H9 (cell line): ENCODE data around the gene RPL38. TPM values are rescaled to one million over a fixed set of nuclear protein-coding genes. Genes with fewer than 3 reads are reported as not detected.

Experiments used
- DNase-seq: peaks from one replicate; pipeline ENCODE4 v3.0.0-alpha.2; 2017
- H2AFZ ChIP-seq: one replicate; pipeline ENCODE4 v1.6.1; 2013; ENCODE audit warnings: mild to moderate bottlenecking, low read length, control low read depth, moderate library complexity
- H2AK5ac ChIP-seq: 2 replicates; pipeline ENCODE4 v1.6.1; 2013; ENCODE audit warnings: low read length, control low read depth, mixed read lengths; ENCODE audit not compliant: insufficient read length
- H2BK120ac ChIP-seq: one replicate; pipeline ENCODE4 v1.6.1; 2013; ENCODE audit warnings: low read depth, mild to moderate bottlenecking, low read length, control low read depth, inconsistent platforms; ENCODE audit not compliant: poor library complexity, severe bottlenecking
- H2BK12ac ChIP-seq: 2 replicates; pipeline ENCODE4 v1.6.1; 2013; ENCODE audit warnings: low read length, control low read depth, mixed read lengths, low read depth; ENCODE audit not compliant: insufficient read length
- H2BK15ac ChIP-seq: 2 replicates; pipeline ENCODE4 v1.6.1; 2013; ENCODE audit warnings: low read depth, low read length, control low read depth
- H2BK20ac ChIP-seq: one replicate; pipeline ENCODE4 v1.6.1; 2013; ENCODE audit warnings: low read depth, mild to moderate bottlenecking, low read length, control low read depth, inconsistent platforms; ENCODE audit not compliant: poor library complexity, severe bottlenecking
- H2BK5ac ChIP-seq: 2 replicates; pipeline ENCODE4 v1.6.1; 2013; ENCODE audit warnings: low read length, control low read depth, mixed read lengths; ENCODE audit not compliant: insufficient read length
- H3K14ac ChIP-seq: 2 replicates; pipeline ENCODE4 v1.6.1; 2013; ENCODE audit warnings: low read length, control low read depth; ENCODE audit not compliant: insufficient read depth
- H3K18ac ChIP-seq: 2 replicates; pipeline ENCODE4 v1.6.1; 2013; ENCODE audit warnings: low read depth, mild to moderate bottlenecking, mixed read lengths, low read length, control low read depth; ENCODE audit not compliant: insufficient read length
- H3K23ac ChIP-seq: 2 replicates; pipeline ENCODE4 v1.6.1; 2013; ENCODE audit warnings: low read length, control low read depth, mixed read lengths, low read depth; ENCODE audit not compliant: insufficient read length
- H3K23me2 ChIP-seq: 2 replicates; pipeline ENCODE4 v1.6.1; 2013; ENCODE audit warnings: low read depth, mild to moderate bottlenecking, mixed read lengths, low read length, control low read depth; ENCODE audit not compliant: insufficient read length, poor library complexity, severe bottlenecking
- H3K27ac ChIP-seq: 2 replicates; pipeline ENCODE4 v1.5.1; 2013; ENCODE audit warnings: low read length, control low read depth, mixed read lengths, low read depth; ENCODE audit not compliant: insufficient read length
- H3K27me3 ChIP-seq: 2 replicates; pipeline ENCODE4 v1.6.1; 2013; ENCODE audit warnings: low read length, control low read depth, inconsistent platforms; ENCODE audit not compliant: insufficient read depth
- H3K4ac ChIP-seq: 2 replicates; pipeline ENCODE4 v1.6.1; 2013; ENCODE audit warnings: low read depth, mild to moderate bottlenecking, control low read depth, inconsistent platforms, low read length, moderate library complexity
- H3K4me1 ChIP-seq: 2 replicates; pipeline ENCODE4 v1.6.1; 2013; ENCODE audit warnings: low read length, control low read depth, inconsistent platforms; ENCODE audit not compliant: insufficient read depth
- H3K4me2 ChIP-seq: 2 replicates; pipeline ENCODE4 v1.6.1; 2013; ENCODE audit warnings: low read length, control low read depth, mixed read lengths; ENCODE audit not compliant: insufficient read length, insufficient read depth
- H3K56ac ChIP-seq: 2 replicates; pipeline ENCODE4 v1.6.1; 2013; ENCODE audit warnings: low read depth, mild to moderate bottlenecking, mixed read lengths, low read length, control low read depth; ENCODE audit not compliant: insufficient read length
- H3K79me1 ChIP-seq: 2 replicates; pipeline ENCODE4 v1.6.1; 2013; ENCODE audit warnings: low read depth, mild to moderate bottlenecking, moderate library complexity, low read length, control low read depth, inconsistent platforms; ENCODE audit not compliant: insufficient read depth, poor library complexity, severe bottlenecking
- H3K79me2 ChIP-seq: 2 replicates; pipeline ENCODE4 v1.6.1; 2013; ENCODE audit warnings: low read length, control low read depth, inconsistent platforms; ENCODE audit not compliant: insufficient read depth
- H3K9ac ChIP-seq: 2 replicates; pipeline ENCODE4 v1.6.1; 2013; ENCODE audit warnings: low read length, control low read depth, mixed read lengths; ENCODE audit not compliant: insufficient read length; ENCODE audit errors: extremely low read depth
- H3K9me3 ChIP-seq: one replicate; pipeline ENCODE4 v1.6.1; 2013; ENCODE audit warnings: low read depth, low read length, inconsistent platforms; ENCODE audit not compliant: control insufficient read depth
- H3T11ph ChIP-seq: one replicate; pipeline ENCODE4 v1.6.1; 2013; ENCODE audit warnings: mild to moderate bottlenecking, low read length, control low read depth, inconsistent platforms
- H4K20me1 ChIP-seq: one replicate; pipeline ENCODE4 v1.6.1; 2013; ENCODE audit not compliant: control insufficient read depth, insufficient read length, insufficient read depth
- H4K5ac ChIP-seq: 2 replicates; pipeline ENCODE4 v1.6.1; 2013; ENCODE audit warnings: low read depth, mild to moderate bottlenecking, mixed read lengths, low read length, control low read depth; ENCODE audit not compliant: insufficient read length
- H4K8ac ChIP-seq: replicated peaks from 2 replicates; pipeline ENCODE4 v1.6.1; 2013; ENCODE audit warnings: low read length, control low read depth, mixed read lengths, low read depth; ENCODE audit not compliant: insufficient read length
- H4K91ac ChIP-seq: 2 replicates; pipeline ENCODE4 v1.6.1; 2013; ENCODE audit warnings: low read depth, mild to moderate bottlenecking, moderate library complexity, mixed read lengths, low read length, control low read depth; ENCODE audit not compliant: insufficient read length
- H3K27ac Mint-ChIP-seq, 3 experiments: 2 replicates in 2 of 3; 3 replicates in 1 of 3; pipeline ENCODE4 v1.8.0; 2020 to 2021; ENCODE audit warnings: mixed read lengths in 3 of 3, mild to moderate bottlenecking in 1 of 3, moderate library complexity in 1 of 3
- H3K27me3 Mint-ChIP-seq: 2 replicates; pipeline ENCODE4 v1.8.0; 2021; ENCODE audit warnings: low read depth, mild to moderate bottlenecking, moderate library complexity, mixed read lengths
- H3K36me3 Mint-ChIP-seq, 3 experiments: 2 replicates in 2 of 3; 3 replicates in 1 of 3; pipeline ENCODE4 v1.8.0; 2020 to 2021; ENCODE audit warnings: low read depth in 3 of 3, mixed read lengths in 3 of 3; ENCODE audit not compliant: insufficient read depth in 1 of 3
- H3K4me1 Mint-ChIP-seq, 2 experiments: 2 replicates each; pipeline ENCODE4 v1.8.0; 2020; ENCODE audit warnings: mixed read lengths in 2 of 2
- H3K4me3 Mint-ChIP-seq, 2 experiments: 2 replicates in 1 of 2; 3 replicates in 1 of 2; pipeline ENCODE4 v1.8.0; 2020 to 2021; ENCODE audit warnings: mild to moderate bottlenecking in 2 of 2, mixed read lengths in 2 of 2, moderate library complexity in 1 of 2
- H3K9me3 Mint-ChIP-seq, 2 experiments: 2 replicates in 1 of 2; 3 replicates in 1 of 2; pipeline ENCODE4 v1.8.0; 2020; ENCODE audit warnings: mild to moderate bottlenecking in 2 of 2, mixed read lengths in 2 of 2, moderate library complexity in 1 of 2
- CTCF ChIP-seq: fragments of 200-600 bp; sonication (generic); conservative IDR thresholded peaks from 3 replicates; pipeline ENCODE4 v1.8.0; 2021; ENCODE audit warnings: antibody characterized with exemption, mild to moderate bottlenecking
- WGBS: extraction: QIAGEN DNeasy Blood & Tissue Kit; methylation state at CpG from one replicate; pipeline ENCODE4 v1.1.7; 2013; ENCODE audit warnings: missing lambda C conversion rate, low lambda C conversion rate, mixed read lengths; ENCODE audit not compliant: insufficient read length; ENCODE audit errors: extremely low coverage; 5-methylcytosine and 5-hydroxymethylcytosine counted together
- total RNA-seq: library from RNA; stranded (reverse); gene quantifications from 2 replicates; pipeline ENCODE4 v1.2.1, GENCODE V29; 2021

RPL38 gene
- total RNA-seq, 1 experiment from 2014 or later, result 1,358 TPM

GRCh38 chr17:74180336-74180735 lies 23.1 kb upstream of the RPL38 start:
- Histone ChIP-seq H4K20me1 (no peaks in the 10 kb centered on the region), H3K9me3 (no peaks in the 10 kb centered on the region), H3K4me2 (no peak overlapping the region), H2BK12ac (no peak overlapping the region), H3K79me1 (no peaks in the 10 kb centered on the region), H3K56ac (no peak overlapping the region), H4K5ac (no peak overlapping the region), H3K27me3 (no peaks in the 10 kb centered on the region), H3K4me1 (no peaks in the 10 kb centered on the region; the same call in 1 of the 2 replicates), H3K18ac (no peak overlapping the region), H3K23me2 (no peaks in the 10 kb centered on the region), H3T11ph (no peak overlapping the region), H2BK20ac (no peak overlapping the region), H4K91ac (no peak overlapping the region), H3K4ac (no peak overlapping the region), H3K14ac (no peak overlapping the region), H2AFZ (no peak overlapping the region), H3K9ac (no peak overlapping the region), H2BK120ac (no peak overlapping the region), H2BK5ac (no peak overlapping the region), H4K8ac (no peak overlapping the region), H2AK5ac (no peak overlapping the region), H3K27ac (no peak overlapping the region), H3K23ac (no peak overlapping the region), H2BK15ac (no peak overlapping the region), H3K79me2 (no peaks in the 10 kb centered on the region)
- Mint-ChIP-seq H3K9me3 (no peaks in the 10 kb centered on the region; a peak in 3 of 5 replicates), H3K4me3 (no peak overlapping the region), H3K4me1 (peaks cover 8 to 36% of the 10 kb centered on the region in 2 experiments), H3K36me3 (no peaks in the 10 kb centered on the region), H3K27me3 (peaks cover 11% of the 10 kb centered on the region), H3K27ac (no peak overlapping the region)
- no CpG with 5 or more reads among the region's 8 CpGs for WGBS
- DNase-seq, result peak; percentile 50
- no peak for TF ChIP-seq CTCF
